PFSK-1 (cell line): ENCODE measurements around the gene GAGE12J.
A peak's percentile ranks its signal among the peaks of the same experiment; 100 is the strongest.

Experiments
- FOXP2 ChIP-seq: optimal IDR thresholded peaks from 2 replicates; pipeline ENCODE3; 2011; ENCODE audit warnings: borderline replicate concordance, control low read depth, inconsistent platforms; ENCODE audit not compliant: insufficient read depth; ENCODE audit errors: extremely low read length, extremely low read depth
- POLR2AphosphoS5 ChIP-seq: IDR thresholded peaks from 2 replicates; pipeline ENCODE4 v1.6.1; 2012; ENCODE audit warnings: low read depth, mild to moderate bottlenecking, control low read depth, low read length, moderate library complexity
- TAF1 ChIP-seq: IDR thresholded peaks from 2 replicates; pipeline ENCODE4 v1.6.1; 2012; ENCODE audit warnings: low read length, control low read depth, borderline replicate concordance; ENCODE audit not compliant: insufficient read depth
- TF ChIP-seq, protein P1 (sequence below), 2 experiments: IDR thresholded peaks; 2 replicates each; pipeline versions ENCODE4 v1.6.1 to v1.8.0; 2011 to 2012; ENCODE audit warnings: low read depth in 2 of 2, low read length in 2 of 2, control low read depth in 1 of 2, inconsistent platforms in 1 of 2, mild to moderate bottlenecking in 1 of 2, moderate library complexity in 1 of 2; ENCODE audit not compliant: insufficient read depth in 1 of 2

DNA sequence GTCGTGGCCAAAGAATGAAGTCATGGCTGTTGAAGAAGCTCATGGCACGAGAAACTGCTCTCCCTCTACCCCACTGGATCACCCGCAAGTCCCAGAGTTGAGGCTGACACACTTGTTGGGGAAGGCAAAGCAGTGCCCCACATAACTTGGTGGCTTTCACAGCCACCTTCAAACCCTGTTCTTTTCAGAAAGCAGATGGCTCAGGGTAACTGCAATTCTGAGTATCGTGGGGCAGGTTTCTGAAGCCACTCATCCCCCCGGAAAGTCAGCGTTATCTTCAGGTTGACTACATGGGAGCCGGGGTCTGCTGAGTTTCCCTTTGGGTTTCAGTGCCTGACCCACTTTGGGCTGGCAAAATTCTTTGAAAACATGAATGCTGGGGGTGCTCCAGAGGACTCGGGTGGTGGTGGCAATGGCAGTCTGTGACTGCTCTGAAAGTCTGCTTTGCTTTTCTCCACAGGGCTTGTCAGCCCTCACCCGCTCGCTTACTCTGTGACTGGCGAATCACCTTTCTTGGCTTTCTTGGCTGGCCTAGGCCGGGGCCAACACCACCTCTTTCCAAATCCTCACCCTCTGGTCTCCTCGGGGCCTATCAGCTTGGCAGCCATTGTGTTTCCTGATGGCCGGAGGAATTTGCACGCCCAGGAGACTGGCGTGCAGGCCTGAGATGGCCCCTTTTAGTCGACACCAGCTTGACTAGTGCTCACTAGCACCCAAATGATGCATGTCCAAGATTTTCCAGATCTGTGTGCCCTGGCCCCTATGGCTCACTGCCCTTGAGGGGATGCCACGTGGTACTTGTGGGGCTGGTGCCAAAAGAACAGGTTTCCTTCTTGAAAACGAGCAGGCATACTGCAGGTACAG is 44.9 kb upstream of the GAGE12J start:
- TF ChIP-seq POLR2AphosphoS5 (0 out of 2 replicates have a peak, but pooled peaks have one; percentile 36), FOXP2 (no peak), TAF1 (no peak)
- TF ChIP-seq, protein P1, sequence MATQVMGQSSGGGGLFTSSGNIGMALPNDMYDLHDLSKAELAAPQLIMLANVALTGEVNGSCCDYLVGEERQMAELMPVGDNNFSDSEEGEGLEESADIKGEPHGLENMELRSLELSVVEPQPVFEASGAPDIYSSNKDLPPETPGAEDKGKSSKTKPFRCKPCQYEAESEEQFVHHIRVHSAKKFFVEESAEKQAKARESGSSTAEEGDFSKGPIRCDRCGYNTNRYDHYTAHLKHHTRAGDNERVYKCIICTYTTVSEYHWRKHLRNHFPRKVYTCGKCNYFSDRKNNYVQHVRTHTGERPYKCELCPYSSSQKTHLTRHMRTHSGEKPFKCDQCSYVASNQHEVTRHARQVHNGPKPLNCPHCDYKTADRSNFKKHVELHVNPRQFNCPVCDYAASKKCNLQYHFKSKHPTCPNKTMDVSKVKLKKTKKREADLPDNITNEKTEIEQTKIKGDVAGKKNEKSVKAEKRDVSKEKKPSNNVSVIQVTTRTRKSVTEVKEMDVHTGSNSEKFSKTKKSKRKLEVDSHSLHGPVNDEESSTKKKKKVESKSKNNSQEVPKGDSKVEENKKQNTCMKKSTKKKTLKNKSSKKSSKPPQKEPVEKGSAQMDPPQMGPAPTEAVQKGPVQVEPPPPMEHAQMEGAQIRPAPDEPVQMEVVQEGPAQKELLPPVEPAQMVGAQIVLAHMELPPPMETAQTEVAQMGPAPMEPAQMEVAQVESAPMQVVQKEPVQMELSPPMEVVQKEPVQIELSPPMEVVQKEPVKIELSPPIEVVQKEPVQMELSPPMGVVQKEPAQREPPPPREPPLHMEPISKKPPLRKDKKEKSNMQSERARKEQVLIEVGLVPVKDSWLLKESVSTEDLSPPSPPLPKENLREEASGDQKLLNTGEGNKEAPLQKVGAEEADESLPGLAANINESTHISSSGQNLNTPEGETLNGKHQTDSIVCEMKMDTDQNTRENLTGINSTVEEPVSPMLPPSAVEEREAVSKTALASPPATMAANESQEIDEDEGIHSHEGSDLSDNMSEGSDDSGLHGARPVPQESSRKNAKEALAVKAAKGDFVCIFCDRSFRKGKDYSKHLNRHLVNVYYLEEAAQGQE (IDR thresholded peaks at IDR 0.05; ENCODE audit: insufficient read depth in 1 of 2, low read depth in 2 of 2, low read length in 2 of 2), result no peak
